Neural progenitor cell (in vitro differentiated cells): ENCODE measurements around the gene CGB2. TPM values are rescaled to one million over a fixed set of nuclear protein-coding genes. Genes with fewer than 3 reads are reported as not detected.

Source experiments
- DNase-seq: peaks from one replicate; pipeline ENCODE4 v3.0.0-alpha.2; 2016; ENCODE audit warnings: low spot score
- H2AFZ ChIP-seq: fragments of 200-600 bp; sonication (generic); replicated peaks from 2 replicates; pipeline ENCODE4 v1.6.1; 2016; ENCODE audit warnings: antibody characterized with exemption
- H3F3A ChIP-seq: fragments of 200-600 bp; sonication (generic); 2 replicates; pipeline ENCODE4 v1.6.1; 2016; ENCODE audit warnings: antibody characterized with exemption, low read depth
- H3K27ac ChIP-seq: fragments of 200-600 bp; sonication (generic); 2 replicates; pipeline ENCODE4 v1.5.1; 2016; ENCODE audit warnings: mild to moderate bottlenecking
- H3K27me3 ChIP-seq: fragments of 200-600 bp; sonication (generic); 2 replicates; pipeline ENCODE4 v1.6.1; 2016; ENCODE audit warnings: mild to moderate bottlenecking, moderate library complexity
- H3K36me3 ChIP-seq: fragments of 200-600 bp; sonication (generic); 2 replicates; pipeline ENCODE4 v1.5.1; 2016
- H3K4me1 ChIP-seq: fragments of 200-600 bp; sonication (generic); 2 replicates; pipeline ENCODE4 v1.6.1; 2016; ENCODE audit warnings: mixed run types
- H3K4me2 ChIP-seq: fragments of 200-600 bp; sonication (generic); 2 replicates; pipeline ENCODE4 v1.6.1; 2016
- H3K4me3 ChIP-seq: fragments of 200-600 bp; sonication (generic); 2 replicates; pipeline ENCODE4 v1.5.1; 2016
- H3K79me2 ChIP-seq: fragments of 200-600 bp; sonication (generic); 2 replicates; pipeline ENCODE4 v1.6.1; 2016; ENCODE audit warnings: low read depth
- H3K9ac ChIP-seq: fragments of 200-600 bp; sonication (generic); 2 replicates; pipeline ENCODE4 v1.6.1; 2016
- H3K9me3 ChIP-seq: fragments of 200-600 bp; sonication (generic); 2 replicates; pipeline ENCODE4 v1.5.1; 2016; ENCODE audit warnings: low read depth
- H4K20me1 ChIP-seq: fragments of 200-600 bp; sonication (generic); 2 replicates; pipeline ENCODE4 v1.6.1; 2016; ENCODE audit warnings: low read depth
- H3K27ac Mint-ChIP-seq: 3 replicates; pipeline ENCODE4 v1.8.0; 2021; ENCODE audit warnings: mixed read lengths
- H3K27me3 Mint-ChIP-seq: 2 replicates; pipeline ENCODE4 v1.8.0; 2022; ENCODE audit warnings: low read depth, mild to moderate bottlenecking, inconsistent platforms, moderate library complexity, mixed read lengths; ENCODE audit not compliant: insufficient read depth
- H3K36me3 Mint-ChIP-seq: 3 replicates; pipeline ENCODE4 v1.8.0; 2021; ENCODE audit warnings: mixed read lengths
- H3K4me1 Mint-ChIP-seq: 3 replicates; pipeline ENCODE4 v1.8.0; 2021; ENCODE audit warnings: mixed read lengths
- H3K4me3 Mint-ChIP-seq: 3 replicates; pipeline ENCODE4 v1.8.0; 2021; ENCODE audit warnings: mild to moderate bottlenecking, moderate library complexity, mixed read lengths
- H3K9me3 Mint-ChIP-seq: 3 replicates; pipeline ENCODE4 v1.8.0; 2020; ENCODE audit warnings: mixed read lengths
- EZH2 ChIP-seq: fragments of 200-600 bp; sonication (generic); IDR thresholded peaks from 2 replicates; pipeline ENCODE4 v1.6.1; 2017; ENCODE audit warnings: antibody characterized with exemption, mild to moderate bottlenecking, moderate library complexity
- EZH2phosphoT487 ChIP-seq: fragments of 200-600 bp; sonication (generic); IDR thresholded peaks from 2 replicates; pipeline ENCODE4 v1.6.1; 2017; ENCODE audit warnings: antibody characterized with exemption
- total RNA-seq: library from RNA; depleted of rRNA; stranded (reverse); fragments of >200 nt; gene quantifications from 2 replicates; pipeline ENCODE4 v1.2.3, GENCODE V29; 2015; ENCODE audit warnings: low replicate concordance
- TF ChIP-seq, protein P1 (sequence below): fragments of 200-600 bp; sonication (generic); IDR thresholded peaks from 2 replicates; pipeline ENCODE4 v1.5.1; 2017; ENCODE audit warnings: antibody characterized with exemption, mild to moderate bottlenecking

CGB2 gene
- total RNA-seq, 1 donor from 2014 or later: not detected

DNA sequence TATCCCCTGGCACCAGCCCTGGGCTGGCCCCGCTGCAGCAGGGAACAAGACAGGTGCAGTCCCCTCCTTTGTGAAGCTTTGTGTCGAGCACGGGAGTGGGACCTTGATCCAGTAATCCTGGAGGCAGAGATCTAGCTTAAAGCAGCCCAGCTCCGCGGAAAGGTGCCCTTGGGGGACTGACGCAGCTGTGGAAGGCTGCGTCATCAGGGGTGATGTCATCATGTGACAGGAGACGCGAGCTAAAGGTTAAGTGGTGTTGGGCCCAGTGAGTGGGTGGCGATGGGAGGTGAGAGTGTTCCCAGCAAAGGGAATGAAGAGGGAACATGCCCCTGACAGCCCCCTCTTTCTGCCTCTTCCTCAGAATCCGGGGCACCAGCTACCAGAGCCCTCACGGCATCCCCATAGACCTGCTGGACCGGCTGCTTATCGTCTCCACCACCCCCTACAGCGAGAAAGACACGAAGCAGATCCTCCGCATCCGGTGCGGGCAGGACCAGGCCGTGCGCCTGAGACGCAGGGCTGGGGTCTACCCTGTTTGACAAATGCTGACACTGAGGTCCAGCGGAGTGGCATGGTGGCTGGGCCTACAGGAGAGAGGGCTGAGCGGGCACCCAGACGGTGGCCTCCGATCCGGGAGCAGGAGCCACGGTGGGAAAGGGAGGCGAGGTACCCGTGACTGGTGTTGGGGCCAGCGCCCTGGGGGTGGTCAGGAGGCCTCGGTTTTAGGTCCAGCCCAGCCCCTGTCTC is 17.4 kb upstream of the CGB2 start:
- Histone ChIP-seq H3K27me3 (peaks cover 23% of the 10 kb centered on the region), H3K4me2 (no peak overlapping the region), H4K20me1 (peaks cover 8% of the 10 kb centered on the region), H3K27ac (no peak overlapping the region), H2AFZ (no peak overlapping the region), H3K9ac (no peak overlapping the region), H3K4me3 (no peak overlapping the region), H3F3A (peaks cover 12% of the 10 kb centered on the region), H3K36me3 (no peaks in the 10 kb centered on the region), H3K79me2 (no peaks in the 10 kb centered on the region), H3K4me1 (peaks cover 12% of the 10 kb centered on the region), H3K9me3 (no peaks in the 10 kb centered on the region)
- H3K27ac Mint-ChIP-seq: no peak overlapping the region
- no peak for DNase-seq
- peaks cover 9% of the 10 kb centered on the region for H3K36me3 Mint-ChIP-seq
- peaks cover 3% of the 10 kb centered on the region for H3K4me1 Mint-ChIP-seq
- H3K9me3 Mint-ChIP-seq: peaks cover 2% of the 10 kb centered on the region
- TF ChIP-seq, protein P1, sequence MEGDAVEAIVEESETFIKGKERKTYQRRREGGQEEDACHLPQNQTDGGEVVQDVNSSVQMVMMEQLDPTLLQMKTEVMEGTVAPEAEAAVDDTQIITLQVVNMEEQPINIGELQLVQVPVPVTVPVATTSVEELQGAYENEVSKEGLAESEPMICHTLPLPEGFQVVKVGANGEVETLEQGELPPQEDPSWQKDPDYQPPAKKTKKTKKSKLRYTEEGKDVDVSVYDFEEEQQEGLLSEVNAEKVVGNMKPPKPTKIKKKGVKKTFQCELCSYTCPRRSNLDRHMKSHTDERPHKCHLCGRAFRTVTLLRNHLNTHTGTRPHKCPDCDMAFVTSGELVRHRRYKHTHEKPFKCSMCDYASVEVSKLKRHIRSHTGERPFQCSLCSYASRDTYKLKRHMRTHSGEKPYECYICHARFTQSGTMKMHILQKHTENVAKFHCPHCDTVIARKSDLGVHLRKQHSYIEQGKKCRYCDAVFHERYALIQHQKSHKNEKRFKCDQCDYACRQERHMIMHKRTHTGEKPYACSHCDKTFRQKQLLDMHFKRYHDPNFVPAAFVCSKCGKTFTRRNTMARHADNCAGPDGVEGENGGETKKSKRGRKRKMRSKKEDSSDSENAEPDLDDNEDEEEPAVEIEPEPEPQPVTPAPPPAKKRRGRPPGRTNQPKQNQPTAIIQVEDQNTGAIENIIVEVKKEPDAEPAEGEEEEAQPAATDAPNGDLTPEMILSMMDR: no peak
- TF ChIP-seq EZH2 (no peak), EZH2phosphoT487 (no peak)
- H3K4me3 Mint-ChIP-seq: no peak overlapping the region
- H3K27me3 Mint-ChIP-seq: peaks cover 12% of the 10 kb centered on the region

DNA sequence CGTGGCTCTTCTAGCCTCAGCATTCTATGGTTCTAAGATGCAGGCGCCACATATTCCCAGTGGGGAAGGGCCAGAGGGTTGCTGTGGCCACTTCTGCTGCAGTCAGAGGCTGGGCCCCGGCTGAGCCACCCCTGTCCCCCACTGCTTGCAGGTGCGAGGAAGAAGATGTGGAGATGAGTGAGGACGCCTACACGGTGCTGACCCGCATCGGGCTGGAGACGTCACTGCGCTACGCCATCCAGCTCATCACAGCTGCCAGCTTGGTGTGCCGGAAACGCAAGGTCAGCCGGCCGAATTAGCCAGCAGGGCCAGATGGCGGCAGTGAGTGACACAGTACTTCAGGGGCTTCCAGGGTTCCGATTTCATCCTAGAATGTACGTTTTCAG is 16.8 kb upstream of the CGB2 start:
- Histone ChIP-seq H3K4me3 (no peak overlapping the region), H3K79me2 (no peaks in the 10 kb centered on the region), H3F3A (peaks cover 12% of the 10 kb centered on the region), H3K4me1 (peaks cover 12% of the 10 kb centered on the region), H3K27me3 (peaks cover 29% of the 10 kb centered on the region), H3K9ac (no peak overlapping the region), H3K36me3 (no peaks in the 10 kb centered on the region), H3K9me3 (no peaks in the 10 kb centered on the region), H4K20me1 (peaks cover 8% of the 10 kb centered on the region), H3K4me2 (no peak overlapping the region), H3K27ac (no peak overlapping the region), H2AFZ (no peak overlapping the region)
- no peak for DNase-seq
- Mint-ChIP-seq H3K4me3 (no peak overlapping the region), H3K36me3 (peaks cover 9% of the 10 kb centered on the region), H3K4me1 (peaks cover 4% of the 10 kb centered on the region), H3K27ac (no peak overlapping the region), H3K27me3 (peaks cover 13% of the 10 kb centered on the region), H3K9me3 (peaks cover 2% of the 10 kb centered on the region)
- TF ChIP-seq, protein P1: no peak
- no peak for TF ChIP-seq EZH2
- no peak for TF ChIP-seq EZH2phosphoT487

DNA sequence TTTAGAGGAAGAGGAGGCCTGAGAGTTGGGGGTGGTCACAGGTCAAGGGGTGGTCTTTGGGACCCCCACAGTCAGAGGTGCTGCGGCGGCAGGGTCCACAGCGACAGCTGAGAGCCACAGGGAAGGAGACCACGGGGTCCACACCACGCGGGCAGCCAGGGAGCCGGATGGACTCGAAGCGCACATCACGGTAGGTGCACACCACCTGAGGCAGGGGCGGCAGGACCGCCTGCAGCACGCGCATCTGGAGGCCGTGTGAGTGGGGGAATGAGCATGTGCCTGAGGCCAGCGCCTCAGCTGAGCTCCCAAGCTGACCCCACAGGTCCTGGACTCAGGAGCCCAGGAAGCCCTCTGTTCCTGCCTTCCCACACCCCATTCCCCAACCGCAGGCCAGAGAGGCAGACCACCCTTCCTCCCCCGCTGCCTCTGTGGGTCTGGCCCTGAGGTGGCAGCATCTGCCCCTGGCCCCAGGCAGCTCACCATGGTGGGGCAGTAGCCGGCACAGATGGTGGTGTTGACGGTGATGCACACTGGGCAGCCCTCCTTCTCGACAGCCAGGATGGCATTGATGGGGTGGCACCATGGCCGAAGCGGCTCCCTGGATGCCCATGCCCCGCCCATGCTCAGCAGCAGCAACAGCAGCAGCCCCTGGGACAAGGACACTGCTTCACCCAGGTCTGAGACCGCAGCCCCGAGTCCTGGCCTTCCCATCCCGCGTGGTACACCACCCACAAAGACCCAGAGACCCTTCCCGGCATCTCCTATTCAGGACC is 15.4 kb upstream of the CGB2 start:
- DNase-seq: no peak

More for the DNA sequence above, 15.4 kb upstream of the CGB2 start:
- H3K27ac Mint-ChIP-seq: no peak overlapping the region
- no peak for TF ChIP-seq EZH2
- TF ChIP-seq, protein P1: no peak
- TF ChIP-seq EZH2phosphoT487: no peak
- H3K79me2 ChIP-seq: no peaks in the 10 kb centered on the region
- H2AFZ ChIP-seq: no peak overlapping the region
- no peak overlapping the region for H3K4me2 ChIP-seq
- peaks cover 15% of the 10 kb centered on the region for H3K4me1 Mint-ChIP-seq
- peaks cover 12% of the 10 kb centered on the region for H3K4me1 ChIP-seq
- H4K20me1 ChIP-seq: peaks cover 8% of the 10 kb centered on the region
- H3K27me3 ChIP-seq: peaks cover 43% of the 10 kb centered on the region
- no peaks in the 10 kb centered on the region for H3K9me3 ChIP-seq
- H3K27ac ChIP-seq: no peak overlapping the region
- H3K36me3 ChIP-seq: no peaks in the 10 kb centered on the region
- peaks cover 6% of the 10 kb centered on the region for H3K36me3 Mint-ChIP-seq
- H3K27me3 Mint-ChIP-seq: peaks cover 20% of the 10 kb centered on the region
- H3F3A ChIP-seq: peaks cover 21% of the 10 kb centered on the region
- no peak overlapping the region for H3K4me3 ChIP-seq
- no peak overlapping the region for H3K4me3 Mint-ChIP-seq
- H3K9ac ChIP-seq: no peak overlapping the region
- H3K9me3 Mint-ChIP-seq: peaks cover 2% of the 10 kb centered on the region
